HG03280 (cell line): ENCODE data around the gene CD6.

Experiments
- ATAC-seq: cut with Tn5 transposase; IDR thresholded peaks from one replicate; pipeline ENCODE4 v1.9.1; 2021; ENCODE audit warnings: mild to moderate bottlenecking, moderate library complexity; ENCODE audit not compliant: unreplicated experiment

CD6 gene

GRCh38 chr11:60934790-60935605 is 36.5 kb upstream of the CD6 start:
- ATAC-seq: no peak

DNA sequence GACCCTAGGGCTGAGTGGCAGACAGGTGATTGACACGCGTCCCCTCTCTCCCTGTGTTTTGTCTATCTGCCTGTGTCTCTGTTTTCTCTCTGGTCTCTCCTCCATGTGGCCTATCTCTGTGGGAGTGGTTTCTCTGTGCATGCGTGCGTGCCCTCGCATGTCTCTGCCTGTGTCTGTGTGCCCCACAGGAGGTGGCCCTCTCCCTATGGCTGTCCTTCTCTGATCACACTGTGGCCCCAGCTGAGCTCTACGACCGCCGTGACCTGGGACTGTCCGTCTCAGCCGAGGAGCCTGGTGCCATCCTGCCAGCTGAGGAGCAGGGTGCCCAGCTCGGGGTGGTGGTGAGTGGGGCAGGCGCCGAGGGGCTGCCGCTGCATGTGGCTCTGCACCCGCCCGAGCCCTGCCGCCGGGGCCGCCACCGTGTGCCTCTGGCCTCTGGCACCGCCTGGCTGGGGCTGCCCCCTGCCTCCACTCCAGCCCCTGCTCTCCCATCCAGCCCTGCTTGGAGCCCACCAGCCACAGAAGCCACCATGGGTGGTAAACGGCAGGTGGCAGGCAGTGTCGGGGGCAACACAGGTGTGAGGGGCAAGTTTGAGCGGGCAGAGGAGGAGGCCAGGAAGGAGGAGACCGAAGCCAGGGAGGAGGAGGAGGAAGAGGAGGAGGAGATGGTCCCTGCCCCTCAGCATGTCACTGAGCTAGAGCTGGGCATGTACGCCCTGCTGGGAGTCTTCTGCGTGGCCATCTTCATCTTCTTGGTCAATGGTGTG is 35.6 kb upstream of the CD6 start:
- ATAC-seq: no peak

- no peak for ATAC-seq
These were observed 34.9 kb upstream of the CD6 start for GRCh38 chr11:60936467-60937143.

DNA sequence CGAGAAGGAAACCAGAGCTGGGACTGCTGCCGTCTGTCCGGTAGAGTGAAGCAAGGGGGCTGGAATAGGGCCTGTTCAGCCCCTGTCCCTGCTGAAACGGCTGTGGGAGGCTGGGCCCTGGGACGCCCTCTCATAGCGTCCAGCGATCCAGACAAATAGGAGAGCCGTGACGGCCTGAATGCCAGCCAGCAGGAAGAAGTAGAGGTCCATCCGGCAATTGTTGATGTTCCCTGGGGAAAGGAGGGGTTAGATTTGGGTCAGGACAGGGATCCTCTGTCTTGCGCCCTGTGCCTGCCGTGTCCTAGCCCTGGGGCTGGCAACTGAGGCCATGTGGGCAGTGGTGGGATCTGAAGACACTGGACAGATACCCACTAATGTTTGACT is 34.3 kb upstream of the CD6 start:
- ATAC-seq: no peak

DNA sequence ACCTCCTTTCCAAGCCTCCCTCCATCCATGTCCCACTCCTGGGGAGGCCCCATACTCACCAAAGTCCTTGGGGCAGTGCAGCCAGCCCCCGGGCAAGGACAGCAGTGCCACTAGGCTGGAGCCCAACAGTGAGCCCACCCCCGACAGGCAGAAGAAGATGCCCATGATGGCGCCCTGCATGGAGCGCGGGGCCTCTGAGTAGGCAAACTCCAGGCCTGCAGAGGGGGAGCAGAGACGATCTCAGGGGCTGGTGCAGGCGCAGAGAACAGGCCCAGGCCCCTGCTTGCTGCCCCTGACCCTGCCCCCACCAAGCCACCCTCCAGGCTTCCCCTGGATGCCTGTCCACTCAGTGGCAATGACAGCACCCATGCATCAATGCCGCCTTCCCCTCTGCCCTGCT is 33.7 kb upstream of the CD6 start:
- ATAC-seq: no peak

DNA sequence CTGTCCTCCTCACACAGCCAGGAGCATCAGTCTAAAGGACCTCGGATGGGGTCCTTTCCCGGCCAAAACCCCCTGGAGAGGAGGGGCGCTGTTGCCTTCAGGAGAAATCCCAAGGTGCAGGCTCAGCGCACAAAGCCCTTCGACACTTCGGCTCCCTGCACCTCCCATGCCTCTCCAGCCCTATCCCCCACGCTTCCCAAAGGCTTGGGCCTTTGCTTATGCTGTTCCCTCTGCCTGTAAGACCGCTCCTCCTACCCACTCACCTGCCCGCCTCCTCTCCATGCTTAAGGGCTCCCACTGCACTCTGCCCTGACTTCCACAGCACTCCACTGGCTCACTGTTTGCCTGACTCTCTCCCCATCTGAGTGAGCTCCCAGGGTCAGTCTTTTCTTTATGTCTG is 33.0 kb upstream of the CD6 start:
- no peak for ATAC-seq

DNA sequence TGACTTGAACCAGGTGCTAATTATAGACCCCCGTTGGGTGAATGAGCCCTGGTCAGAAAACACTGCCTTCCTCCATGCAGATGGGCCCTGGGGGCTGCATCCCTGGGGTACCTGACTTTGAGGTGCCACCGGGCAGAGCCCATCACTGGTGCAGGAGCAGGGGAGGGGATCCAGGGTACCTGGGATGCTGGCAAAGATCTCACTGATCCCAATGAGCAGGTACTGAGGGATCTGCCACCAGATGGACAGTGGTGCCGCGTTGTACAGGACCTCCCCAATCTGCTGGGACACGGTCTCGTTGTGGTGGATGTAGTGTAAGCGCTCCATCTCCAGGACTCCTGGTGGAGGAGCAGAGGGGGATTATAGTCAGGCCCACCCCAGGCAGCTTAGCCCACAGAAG is 32.2 kb upstream of the CD6 start:
- ATAC-seq: no peak

DNA sequence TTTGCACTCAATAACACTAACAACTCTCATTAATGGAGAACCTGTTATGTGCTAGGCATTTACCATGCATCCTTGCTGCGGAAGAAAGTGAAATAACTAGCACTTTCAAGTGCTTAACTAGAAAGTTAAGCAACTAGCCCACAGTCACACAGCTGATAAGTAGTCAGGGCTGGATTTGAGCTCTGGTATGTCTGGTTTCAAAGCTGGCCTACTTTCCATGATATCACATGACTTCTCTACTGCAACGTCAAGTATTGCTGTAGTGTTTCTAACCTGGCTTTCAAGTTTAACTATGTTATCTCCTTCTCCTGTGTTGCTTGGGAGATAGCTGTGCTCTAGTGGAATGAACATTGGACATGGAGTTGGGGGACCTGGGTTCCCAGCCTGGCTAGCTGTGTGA is 31.6 kb upstream of the CD6 start:
- ATAC-seq: no peak

GRCh38 chr11:60941371-60942119 is 29.9 kb upstream of the CD6 start:
- ATAC-seq: no peak

DNA sequence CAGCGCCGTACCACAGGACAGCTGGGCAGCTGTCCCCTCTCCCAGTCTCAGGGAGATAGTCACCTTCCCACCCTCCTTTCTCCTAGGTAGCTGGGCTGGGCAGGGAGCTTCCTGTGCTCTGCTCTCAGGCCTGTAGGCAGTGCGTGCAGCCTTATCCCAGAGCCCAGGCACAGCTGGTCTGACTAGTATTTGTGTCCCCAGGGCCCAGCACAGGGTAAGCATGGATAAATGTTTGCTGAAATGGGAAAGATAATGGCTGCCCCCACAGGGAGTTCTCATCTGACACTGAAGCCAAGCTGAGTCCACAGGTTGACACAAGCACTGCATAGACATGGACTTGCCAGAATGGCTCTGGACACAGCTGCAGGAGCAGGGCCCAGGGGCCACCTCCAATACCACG is 29.3 kb upstream of the CD6 start:
- no peak for ATAC-seq

DNA sequence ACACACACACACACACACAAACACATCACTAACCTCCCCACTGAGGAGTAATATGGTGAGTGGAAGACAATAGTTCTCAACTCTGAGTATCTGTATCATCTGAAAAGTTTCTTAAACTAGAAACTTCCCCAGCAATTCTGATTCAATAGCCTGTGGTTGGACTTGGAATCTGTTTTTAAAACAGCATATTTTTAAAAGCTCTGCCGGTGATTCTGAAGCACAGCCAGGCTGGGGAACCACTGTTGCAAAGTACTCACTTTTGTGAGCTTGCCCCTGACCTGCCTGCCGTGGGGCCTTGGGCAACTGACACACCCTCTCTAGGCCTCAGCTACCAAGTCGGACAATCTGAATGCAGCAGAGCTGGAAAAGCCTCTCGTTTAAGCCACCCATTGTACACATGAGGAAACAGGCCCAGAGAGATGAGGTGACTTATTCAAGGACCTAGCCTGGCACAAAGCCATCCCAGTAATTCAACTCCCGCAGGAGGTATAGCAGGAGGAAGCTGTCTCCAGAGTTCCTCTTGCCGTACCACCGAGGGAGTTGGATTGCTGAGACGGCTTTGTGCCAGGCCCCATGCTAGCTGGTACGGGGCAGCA is 28.4 kb upstream of the CD6 start:
- ATAC-seq: no peak

DNA sequence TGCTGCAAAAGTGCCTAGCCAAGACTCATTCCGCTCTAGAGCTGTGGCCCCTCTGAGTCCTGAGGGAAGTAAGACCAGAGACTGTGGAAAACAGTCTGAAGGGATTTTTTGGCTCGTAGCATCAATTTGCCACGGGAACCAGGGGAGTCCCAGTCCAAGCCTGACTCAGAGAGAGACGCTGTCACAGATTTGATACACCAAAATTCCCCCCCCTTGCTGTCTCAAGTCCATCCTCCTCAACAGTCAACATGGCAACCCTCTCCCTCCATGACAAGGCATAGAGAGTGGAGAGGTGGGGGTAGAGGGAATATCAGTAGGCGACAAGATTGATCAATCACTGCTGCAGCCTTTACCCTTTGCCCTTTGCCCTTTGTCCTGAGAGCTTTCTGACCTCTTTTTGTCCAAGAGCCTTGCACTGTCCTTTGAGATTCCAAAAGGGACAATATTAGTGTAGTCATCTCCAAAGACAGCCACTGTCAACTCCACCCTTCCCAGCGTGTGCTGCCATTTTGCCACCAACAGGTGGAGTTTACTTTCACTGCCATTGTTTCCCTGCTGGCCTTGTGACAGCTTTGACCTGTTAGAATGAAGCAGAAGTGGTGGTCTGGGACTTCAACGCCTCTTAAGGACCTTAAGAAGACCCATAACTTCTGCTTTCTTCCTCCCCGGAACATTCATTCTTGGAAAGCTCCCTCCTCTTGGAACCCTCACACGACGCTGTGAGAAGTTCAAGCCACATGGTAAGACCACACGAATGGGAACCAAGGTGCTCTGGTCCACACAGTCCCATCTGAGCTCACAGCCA is 26.8 kb upstream of the CD6 start:
- ATAC-seq: no peak

DNA sequence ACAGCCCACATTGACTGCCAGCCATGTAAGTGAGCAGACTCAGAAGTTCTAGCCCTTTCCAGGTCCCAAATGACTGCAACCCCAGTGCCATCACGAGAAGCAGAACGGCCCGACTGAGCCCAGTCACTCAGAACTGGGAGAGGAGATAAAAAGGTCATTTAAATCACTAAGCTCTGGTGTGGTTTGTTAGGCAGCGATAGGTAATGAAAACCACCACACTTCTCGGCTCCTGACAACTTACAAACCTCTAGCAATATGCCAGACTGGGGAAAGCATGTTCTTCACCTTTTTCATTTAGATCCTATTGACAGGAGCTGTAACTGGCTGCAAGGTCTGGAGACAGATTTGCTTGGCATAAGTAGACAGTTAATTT is 26.2 kb upstream of the CD6 start:
- no peak for ATAC-seq

DNA sequence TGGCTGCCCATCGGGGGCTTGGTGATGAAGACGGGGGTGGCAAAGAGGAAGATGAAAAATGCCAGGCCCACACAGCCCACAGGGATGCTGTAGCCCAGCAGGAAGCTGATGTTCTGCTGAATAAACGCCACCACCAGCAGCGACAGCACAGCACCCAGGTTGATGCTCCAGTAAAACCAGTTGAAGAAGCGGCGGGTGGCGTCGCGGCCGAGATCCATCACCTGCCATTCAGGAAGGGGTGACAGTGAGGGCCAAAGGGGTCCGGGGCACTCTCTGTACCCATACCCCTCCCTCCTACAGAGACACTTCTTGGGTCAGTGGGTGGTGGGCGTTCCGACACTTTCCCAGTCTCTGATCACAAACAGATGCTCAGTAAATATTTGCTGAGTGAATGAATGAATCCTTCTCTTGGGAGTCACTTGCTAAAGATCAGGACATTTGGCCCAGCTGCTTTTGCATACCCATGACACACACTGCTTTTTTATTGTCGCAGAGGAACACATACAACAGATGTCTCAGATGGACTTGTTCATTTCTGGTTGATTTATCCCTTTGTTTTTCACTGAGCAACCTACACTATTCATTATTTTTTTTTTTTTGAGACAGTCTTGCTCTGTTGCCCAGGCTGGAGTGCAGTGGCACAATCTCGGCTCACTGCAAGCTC is 24.7 kb upstream of the CD6 start:
- no peak for ATAC-seq

- no peak for ATAC-seq
These were observed 23.8 kb upstream of the CD6 start for GRCh38 chr11:60947700-60948099.

GRCh38 chr11:60948250-60948649 is 23.2 kb upstream of the CD6 start:
- no peak for ATAC-seq

DNA sequence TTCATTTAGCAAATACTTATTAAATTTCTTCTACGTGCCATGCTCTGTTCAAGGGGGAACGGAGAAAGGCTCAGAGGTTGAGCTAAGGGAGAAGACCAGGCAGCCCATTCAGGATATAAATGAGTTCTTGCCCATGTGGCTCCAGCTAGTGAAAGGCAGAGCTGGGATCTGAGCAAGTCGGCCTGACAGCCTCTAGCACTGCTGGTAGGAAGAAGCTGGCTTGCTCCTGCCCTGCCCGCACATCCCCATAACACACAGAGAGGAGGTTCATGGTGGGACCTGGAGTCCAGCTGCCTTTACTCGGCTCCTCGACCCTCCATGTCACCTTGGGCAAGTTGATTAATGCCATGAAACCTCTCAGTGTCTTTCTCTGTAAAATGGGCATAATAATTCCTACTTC is 21.5 kb upstream of the CD6 start:
- ATAC-seq: no peak

DNA sequence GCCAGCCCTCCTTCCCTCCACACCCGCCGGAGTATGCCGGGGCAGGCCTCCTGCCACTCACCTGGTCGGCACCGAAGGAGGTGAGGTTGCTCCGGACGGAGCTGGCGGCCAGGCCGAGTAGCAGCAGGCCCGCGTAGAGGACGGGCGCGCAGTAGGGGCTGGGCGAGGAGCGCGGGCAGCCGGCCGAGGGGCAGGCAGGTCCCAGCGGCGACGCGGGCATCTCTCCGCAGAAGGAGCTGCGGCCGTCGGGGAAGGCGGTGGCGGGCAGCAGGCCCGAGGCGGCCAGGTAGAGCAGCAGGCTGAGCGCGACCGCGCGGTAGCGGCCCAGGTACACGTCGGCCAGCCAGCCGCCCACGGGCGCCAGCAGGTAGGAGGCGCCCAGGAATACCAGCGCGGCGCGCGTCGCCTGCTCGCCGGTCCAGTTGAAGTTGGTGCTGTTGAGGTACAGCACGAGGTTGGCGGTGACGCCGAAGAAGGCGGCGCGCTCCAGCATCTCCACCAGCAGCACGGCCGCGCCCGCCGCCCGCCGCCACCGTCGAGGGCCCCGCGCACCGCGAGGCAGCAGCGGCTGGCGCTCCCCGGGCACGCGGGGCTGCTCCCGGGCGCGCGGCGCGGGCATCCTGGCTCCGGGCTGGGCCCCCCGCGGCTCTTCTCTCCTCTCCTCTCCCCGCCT is 20.4 kb upstream of the CD6 start:
- no peak for ATAC-seq

DNA sequence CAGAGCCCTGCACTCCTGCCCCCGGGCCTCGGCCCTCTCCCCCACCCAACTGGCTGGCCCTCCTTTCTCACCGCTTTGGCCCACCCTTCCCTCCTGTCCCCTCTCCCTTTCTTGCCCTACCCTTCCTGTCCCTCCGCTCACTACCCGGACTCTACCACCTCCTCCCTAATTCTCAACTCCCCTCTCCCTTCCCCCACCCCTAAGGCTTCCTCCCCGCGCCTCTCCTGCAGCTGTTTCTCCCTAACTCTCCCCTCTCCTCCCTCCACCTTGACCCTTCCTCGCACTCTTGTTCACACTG is 19.9 kb upstream of the CD6 start:
- ATAC-seq: no peak
